GM18502 (cell line): ENCODE data around the gene CPEB4.

Source experiments
- ATAC-seq: cut with Tn5 transposase; IDR thresholded peaks from one replicate; pipeline ENCODE4 v1.9.1; 2021; ENCODE audit warnings: mild to moderate bottlenecking; ENCODE audit not compliant: unreplicated experiment, poor library complexity

The CPEB4 gene

DNA sequence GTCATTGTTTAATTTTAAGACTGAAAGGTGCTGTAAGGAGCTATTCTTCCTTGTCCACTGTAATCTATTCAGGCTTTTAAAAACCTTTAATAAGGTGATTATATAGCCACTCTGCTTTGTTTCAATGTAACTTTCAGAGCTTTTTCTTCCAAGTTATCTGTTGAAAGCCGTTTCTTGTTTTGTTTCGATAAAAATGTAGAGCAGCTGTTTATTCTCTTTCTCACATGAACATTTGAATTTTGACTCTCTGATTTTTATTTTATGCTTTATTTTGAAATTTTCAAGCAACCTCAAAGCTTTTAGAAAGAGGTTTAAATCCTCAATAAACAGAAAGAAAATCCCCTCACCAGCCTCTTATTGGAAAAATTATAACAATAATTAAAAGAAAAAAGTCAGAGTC is 47.2 kb downstream of the CPEB4 start:
- no peak for ATAC-seq

DNA sequence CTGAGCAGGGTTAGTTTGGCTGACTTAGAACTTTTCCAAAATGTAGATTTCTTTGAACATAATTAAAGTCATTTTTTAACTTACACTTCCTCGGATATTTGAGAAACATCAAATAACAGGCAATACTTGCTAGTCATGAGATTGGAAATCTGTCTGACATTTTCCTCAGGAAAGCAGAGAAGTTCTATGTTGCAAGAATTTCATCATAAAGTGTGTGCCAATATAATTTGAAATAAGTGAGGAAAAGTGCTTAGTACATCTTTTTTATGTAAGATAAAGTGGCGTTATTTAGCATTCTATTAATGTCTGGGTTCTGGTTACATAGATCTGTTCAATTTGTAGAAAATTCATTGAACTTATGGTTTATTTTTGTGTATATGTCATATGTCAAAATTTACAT is 52.1 kb downstream of the CPEB4 start:
- no peak for ATAC-seq

DNA sequence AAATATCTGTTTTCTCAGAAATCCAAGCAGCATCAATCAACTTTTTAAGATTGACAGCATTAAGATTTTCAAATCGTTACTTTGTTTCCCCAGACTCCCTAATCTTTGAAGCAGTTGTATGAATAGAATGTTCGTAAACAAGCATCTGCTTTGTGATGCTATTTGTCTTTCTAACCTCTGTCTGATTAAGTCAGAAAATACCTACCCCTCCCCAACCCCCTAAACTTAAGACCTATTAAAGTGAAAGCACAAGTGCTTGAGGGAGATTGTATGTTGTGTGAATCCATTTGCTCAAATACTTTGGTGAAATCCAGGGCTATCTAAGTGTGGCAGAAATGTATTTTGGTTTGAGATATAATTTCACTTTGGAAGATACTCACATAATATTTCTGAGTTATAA is 53.0 kb downstream of the CPEB4 start:
- ATAC-seq: no peak

DNA sequence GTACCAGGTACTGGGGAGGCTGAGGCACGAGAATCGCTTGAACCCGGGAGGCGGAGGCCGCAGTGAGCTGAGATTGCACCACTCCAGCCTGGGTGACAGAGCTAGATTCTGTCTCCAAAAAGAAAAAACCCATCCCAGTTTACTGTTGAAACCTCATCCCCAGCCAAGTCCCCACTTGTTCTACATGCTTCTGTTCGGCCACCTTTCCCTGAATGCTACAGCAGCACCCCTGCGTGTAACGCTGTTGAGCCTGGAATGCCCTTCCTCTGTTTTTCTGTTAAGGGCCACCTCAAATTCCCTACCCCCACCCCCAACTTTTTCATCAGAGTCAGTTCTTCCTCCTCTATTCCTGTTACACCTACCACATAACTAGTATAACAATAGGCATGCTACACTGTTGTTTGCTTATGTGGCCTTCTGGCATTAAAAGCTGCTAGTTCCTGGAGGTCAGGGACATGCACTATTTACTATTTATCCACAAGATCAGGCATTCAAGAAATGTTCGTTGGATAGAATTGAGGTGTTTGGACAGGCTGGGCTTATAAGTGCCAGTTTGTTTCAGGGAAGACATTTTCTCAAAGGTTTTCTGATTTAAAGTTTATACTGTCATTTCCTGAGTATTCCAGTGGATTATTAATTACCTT is 53.7 kb downstream of the CPEB4 start:
- no peak for ATAC-seq

DNA sequence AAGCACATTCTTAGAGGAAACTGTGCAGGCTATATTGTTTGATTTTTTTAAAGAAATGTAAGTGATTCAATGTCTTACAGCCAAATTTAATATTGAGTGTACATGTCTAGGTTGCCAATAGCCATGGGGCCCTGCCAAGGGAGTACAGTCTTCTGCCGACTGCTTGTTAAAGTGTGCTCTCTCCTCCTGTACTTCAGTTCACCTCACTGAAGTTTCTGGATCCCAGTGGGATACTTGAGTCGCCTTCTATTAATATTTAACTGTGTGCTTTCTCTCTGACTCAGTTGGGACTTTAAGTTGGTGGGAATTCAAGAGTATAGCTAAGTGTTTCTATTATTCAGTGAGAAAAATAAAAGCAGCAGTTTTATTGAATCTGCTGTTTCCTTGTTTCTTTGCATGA is 56.4 kb downstream of the CPEB4 start:
- ATAC-seq: no peak

DNA sequence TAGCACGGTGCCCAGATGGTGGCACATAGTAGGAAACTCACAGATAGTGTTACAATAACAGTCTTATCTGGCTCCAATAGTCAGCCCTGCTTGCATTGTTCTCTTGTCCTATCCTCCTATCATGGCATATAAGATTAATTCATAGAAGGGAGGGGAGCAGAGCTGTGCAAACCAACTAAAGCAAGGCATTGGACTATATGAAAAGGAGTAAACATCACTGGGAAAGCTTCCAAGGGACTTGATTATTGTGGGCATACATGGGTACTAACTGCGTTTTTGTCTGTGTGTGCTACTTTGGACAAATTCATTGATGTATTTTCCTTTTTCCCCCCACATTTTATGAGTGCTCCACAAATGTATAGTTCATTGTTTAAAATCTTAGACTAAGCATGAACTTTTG is 57.0 kb downstream of the CPEB4 start:
- ATAC-seq: no peak

DNA sequence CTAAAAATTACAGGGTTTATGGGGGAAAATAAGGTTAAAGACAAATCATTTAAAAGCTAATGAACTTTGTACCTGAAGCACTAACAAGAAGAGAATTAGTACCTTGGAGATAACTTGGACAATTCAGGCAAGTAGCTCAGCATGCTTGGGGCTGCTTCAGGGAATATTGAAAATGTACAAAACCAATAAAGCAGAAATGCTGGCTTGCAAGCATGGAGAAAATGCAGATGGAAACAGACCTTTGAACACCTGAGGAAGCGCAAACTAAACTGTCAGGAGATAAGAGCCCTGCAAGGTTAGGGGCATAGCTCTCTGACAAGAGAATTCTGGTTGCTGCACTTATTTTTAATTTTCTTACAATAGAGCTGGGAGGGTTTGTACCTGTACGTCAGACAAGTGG is 58.2 kb downstream of the CPEB4 start:
- no peak for ATAC-seq

DNA sequence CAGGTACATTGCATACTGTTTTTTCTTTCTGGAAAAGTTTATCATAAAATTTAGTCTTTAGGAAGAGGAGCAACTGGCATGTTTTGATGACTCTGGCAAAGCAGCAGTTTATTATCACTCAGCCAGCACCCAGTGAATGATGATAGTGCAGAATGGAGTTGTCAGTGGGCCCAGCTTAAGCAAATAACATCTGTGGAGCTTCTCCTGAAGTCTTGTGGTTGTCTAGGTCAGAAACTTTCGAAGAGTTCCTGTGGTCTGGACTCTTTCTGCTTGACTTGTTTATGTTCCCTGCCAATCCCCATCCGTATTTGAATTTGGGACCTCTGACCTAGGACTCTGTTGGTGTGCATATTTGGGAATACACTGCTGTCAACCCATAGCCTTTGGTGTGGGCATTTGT is 62.7 kb downstream of the CPEB4 start:
- ATAC-seq: no peak

DNA sequence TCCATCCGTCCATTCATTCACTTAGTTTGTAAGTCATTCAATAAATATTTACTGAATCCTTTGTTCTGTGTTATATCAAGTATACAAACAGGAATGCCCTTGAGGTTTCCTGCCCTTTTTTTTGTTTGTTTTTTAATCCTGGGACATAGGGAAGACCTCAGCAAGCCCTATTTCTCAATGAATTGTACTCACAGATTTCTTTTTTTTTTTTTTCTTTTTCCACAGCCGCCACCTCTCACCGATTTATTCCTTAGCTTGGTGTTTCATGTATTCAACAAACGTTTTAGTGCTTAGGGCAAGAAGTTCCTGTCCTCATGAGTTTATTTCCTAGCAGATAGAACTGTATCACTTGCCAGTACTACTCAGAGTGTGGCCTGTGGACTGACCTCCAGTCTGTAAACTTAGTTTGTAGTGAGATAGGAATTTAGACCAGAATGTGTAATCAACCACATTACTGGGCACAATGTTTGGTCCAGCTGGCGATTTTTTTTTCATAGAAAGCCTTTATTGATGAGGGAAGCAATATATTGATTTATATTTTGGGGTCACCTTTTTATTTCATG is 65.5 kb downstream of the CPEB4 start:
- no peak for ATAC-seq

DNA sequence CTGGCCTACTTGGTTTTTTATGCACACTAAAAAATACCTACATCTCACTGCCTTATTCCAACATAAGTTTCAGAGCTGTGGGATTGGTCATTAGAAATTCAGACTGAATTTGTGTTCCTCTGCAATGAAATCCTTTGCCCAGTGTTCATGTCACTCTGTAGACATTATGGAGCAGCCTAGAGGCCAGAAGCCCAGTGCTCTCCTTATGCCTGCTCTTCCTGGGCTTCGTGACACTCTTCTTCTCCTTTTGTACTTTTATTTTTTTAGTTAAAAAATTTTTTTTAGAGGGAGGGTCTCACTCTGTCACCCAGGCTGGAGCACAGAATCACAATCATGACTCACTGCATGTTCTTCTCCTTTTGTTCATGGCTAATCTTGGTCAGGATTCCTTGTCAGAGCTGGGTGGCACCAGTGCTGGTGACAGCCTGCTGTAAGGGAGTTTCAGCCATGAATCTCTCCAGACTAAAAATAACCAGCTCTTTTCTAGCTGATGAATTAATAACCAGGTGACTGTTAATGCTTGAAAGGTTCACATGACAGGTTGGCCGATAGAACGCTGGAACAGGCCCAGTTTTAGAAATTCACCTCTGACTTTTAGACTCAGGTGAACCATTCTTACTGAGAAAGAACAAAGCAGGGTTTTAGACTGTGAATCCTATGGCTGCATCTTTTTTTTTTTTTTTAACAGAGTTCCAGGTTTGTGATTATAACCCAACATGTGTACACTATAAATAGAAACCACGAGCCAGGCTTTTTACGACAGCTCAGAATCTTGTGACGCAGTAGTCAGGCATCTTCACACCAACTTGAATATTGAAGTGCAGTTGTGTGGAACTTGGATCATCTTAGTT is 66.7 kb downstream of the CPEB4 start:
- no peak for ATAC-seq

DNA sequence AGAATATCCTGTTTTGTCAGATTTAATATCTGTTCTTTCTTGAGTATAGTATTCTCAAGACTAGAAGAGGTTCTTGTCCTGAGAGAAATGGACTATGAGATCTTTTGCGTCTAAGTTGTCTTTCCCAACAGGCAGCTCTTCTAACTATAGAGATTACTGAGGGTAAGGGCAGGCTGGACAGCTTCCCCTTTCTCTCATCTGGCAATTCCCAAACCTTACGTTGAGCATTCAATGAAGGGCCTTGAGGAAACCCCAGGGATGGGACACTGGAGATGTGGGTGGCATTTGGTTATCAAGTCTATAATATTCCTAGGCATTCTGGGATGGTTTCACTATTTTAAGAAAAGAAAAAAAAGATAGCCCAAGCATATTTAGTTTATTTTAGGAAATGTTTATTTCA is 72.8 kb downstream of the CPEB4 start:
- ATAC-seq: no peak

DNA sequence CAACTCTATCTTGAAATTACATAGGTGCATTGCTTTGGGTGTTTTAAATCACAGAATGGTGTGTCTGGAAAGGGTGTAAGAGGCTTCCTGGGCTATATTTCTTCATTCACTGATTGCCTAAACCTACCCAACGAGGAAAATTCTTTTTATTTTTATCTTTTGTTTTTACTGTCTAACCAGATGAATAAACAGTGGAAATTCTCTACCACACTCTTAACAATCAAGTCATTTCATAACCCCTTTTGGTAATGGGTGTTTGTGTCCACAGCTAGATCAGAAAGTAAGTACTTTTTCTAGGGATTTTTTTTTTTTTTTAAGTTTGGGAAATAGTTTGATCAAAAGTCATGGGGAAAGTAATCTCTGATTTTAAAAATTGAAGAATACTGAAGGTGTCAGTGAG is 73.3 kb downstream of the CPEB4 start:
- no peak for ATAC-seq

DNA sequence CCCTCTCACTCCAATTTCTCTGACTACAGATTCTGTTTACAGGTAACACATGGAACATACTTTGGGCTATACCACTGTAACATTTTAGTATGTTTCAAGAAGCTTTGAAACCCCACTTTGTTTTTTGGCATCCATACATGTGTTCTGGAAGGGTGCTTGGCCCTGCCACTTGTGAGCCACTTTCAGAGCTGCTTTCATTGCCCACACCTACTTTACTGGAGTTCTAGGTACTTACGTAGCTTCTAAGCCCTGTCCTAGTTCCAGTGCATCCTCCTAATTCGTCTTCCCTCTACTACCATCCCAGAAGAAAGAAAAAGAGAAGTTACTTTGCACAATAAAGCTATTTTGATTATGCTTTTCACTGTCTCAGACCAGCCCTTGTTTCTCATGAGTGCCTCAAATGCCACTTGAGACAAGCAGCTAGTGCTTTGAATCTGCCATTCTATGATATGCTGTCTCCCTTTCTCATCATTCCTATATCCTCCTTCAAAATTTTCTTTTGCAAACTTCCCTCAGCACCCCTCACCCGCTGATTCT is 74.4 kb downstream of the CPEB4 start:
- no peak for ATAC-seq

DNA sequence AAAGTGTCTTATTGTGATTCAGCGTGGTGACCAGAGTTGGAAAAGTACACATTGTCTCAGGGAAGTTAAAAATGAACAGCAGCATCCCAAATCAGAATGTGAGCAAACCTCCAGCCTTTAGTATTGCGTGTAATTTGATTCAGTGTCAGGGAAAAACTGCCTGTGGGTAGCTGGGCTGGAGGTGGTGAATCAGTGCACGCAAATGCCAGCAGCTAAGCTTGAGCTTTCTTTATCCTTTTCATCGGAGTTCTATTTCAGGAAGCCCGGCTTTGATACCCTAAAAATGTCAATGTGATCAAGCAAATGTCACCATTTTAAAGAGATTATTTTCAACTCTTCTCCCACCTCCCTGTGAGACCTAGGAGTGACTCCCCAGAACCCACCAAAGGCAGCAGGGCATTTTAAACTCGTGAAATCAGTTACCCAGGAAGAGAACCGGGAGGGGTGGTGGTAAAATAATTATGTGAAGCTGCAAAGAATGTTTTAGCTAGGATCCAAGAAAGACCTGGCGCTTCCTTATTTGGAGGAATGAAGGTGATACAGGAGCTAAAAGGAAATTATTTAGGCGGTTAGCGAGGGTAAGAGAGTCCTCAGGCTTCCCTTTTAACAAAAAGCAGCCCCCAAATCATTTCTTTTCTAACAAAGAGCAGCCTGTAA is 75.2 kb downstream of the CPEB4 start:
- no peak for ATAC-seq

DNA sequence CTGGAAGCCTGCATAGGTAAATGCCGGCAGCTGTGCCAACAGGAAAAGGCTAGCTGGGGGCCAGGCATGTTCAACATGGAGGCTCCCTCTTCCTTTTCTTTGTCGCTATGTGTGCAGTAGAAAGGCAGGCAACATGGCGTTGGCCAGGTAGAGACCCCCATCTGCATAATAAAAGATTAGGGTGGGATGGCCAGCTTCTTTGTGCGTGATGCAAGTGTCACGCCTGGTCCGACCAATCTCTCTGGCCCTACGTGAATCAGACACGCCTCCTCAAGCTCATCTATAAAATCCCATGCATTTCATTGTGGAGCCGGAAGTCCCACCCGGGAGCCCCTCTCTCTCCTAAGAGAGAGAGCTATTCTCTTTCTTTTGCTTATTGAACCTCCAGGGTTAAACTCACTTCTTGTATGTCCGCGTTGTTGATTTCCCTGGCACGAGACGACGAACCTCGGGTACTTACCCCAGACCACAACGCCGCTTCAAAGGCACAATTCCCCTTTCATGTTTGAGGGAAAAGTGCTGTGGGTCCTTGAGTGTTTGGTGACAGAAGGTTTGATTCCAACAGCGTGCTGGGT is 75.8 kb downstream of the CPEB4 start:
- ATAC-seq: no peak

DNA sequence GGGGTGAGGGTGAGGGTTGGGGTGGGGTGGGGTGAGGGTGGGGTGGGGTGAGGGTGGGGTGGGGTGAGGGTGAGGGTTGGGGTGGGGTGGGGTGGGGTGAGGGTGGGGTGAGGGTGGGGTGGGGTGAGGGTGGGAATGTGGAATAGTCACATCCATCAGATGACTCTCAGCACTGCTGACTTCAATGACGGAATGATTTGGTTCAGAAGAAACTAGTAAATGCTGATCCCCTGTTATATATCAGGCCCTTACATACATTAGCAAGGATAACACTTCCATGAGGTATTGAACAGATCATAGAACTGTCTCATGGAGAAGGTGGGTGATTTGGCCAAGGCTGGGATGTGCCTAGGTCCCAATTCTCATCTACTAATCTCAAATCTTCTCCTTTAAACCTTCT is 76.4 kb downstream of the CPEB4 start:
- no peak for ATAC-seq

DNA sequence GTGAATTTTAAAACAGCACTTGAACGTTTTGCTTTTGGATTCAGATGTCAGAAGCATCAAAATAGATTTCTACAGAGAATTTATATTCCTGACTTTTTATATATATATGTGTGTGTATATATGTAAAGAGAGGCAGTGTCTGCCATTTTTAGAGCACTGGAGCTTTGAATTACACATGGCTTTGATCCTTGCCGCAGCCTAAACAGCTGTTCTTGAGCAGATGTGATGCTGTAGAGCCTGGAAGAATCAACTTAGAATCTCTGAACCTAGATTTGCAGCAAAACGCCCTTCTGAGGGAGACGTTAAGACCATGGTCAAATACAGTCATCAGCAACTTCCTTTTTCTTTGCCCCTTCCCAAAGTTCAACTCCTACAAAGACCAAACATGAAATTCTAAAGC is 79.1 kb downstream of the CPEB4 start:
- no peak for ATAC-seq

DNA sequence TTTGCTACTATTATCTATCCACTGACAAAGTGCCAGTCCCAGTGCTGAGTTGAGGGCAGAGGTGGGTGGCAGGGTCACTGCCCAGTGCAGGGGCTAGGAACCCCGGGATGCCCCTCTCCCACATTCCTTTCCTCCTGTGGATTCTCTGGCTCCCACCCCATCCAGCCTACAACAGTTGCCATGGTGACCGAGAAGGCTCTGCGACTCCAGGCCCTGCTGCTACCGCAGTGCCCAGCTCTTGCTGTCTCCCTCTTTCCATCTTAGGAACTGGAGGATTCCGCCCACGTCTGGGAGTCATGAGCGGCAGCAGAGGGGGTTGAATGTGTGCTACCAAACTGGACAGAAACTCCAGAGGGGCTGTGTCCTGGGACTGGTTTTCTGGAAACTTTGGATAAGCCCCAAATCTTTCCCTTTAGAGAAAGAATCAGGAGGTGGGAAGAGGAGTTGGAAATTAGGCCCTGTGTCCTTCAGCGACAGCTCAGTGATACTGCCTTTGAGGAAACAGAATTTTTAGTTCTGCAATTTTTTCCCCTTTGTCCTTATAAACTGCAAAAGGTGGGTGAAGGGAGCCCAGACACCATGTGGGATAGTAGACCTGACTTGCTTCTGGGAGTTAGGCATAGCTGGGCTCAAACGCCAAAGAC is 80.1 kb downstream of the CPEB4 start:
- ATAC-seq: no peak

DNA sequence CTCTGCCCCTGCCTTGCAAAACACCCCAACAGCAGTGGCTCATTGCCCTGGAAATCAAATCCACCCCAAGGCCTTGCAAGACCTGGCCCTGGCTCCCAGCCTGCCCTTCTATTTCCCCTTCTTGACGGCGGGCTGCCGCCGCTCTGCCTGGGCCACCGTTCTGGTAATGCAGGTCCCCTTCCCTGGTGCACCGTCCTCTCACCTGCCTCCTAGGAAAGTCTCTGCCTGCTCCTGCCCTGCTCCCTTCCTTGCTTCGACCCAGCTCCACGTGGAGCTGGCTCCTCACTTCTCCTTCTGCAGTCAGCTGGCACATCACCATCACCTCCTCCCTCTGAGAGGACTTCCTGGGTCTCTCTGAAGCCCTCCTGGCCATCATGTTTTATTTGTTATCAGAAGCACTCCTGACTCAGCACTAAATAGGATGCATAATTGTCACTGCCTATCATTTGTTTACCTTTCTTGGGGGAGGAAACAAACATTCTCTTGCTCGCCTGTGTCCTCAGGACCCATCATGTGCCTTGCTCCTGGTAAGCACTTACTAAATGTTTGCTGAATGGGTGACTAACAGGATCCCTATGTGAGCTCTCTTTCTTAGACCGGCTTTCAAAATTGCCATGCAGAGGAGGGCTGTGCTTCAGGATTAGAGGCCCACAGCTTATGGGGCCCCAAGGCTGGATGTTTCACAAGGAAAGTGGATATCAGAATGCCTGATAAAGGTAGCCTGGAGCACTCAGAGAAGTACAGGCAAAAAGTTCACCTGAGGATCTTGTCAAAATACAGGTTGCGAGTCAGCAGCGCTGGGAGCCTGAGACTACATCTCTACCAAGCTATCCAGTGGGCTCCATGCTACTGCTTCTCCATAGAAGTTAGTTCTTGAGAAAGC is 81.3 kb downstream of the CPEB4 start:
- no peak for ATAC-seq
